ENCODE measurements around the gene ZNF511.

ZNF511 gene

DNA sequence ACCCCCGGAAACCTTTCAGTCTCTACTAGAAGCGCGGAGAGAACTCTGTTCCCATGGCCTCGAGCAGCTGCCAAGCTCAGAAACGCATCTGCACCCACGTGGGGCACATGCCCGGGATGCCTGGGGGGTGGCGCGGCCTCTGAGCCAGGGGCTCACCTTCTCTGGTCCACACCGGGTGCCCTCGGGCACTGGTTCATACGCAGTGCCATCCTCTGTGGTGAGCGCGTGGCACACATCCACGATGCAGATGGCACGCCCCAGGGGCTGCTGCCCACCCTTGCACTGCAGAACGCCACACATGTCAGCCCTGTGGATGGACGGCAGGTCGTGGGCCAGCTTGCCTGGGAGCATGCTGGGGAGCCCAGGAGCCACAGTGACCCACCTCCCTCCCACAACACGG lies 38.5 kb upstream of the ZNF511 start:
- H3K9ac ChIP-seq (ENCODE audit: low read length): no peak overlapping the region
- no peaks in the 10 kb centered on the region for H3K9me2 ChIP-seq (ENCODE audit: low read depth, low read length)
- no peak overlapping the region for H3K4me2 ChIP-seq (ENCODE audit: low read length)
- H4K20me1 ChIP-seq (ENCODE audit: insufficient read depth, low read length): no peaks in the 10 kb centered on the region
- H3F3A ChIP-seq (ENCODE audit: insufficient read depth, low read length): no peaks in the 10 kb centered on the region
- no peaks in the 10 kb centered on the region for H3K9me3 ChIP-seq (ENCODE audit: low read length)
- TF ChIP-seq, protein P1, sequence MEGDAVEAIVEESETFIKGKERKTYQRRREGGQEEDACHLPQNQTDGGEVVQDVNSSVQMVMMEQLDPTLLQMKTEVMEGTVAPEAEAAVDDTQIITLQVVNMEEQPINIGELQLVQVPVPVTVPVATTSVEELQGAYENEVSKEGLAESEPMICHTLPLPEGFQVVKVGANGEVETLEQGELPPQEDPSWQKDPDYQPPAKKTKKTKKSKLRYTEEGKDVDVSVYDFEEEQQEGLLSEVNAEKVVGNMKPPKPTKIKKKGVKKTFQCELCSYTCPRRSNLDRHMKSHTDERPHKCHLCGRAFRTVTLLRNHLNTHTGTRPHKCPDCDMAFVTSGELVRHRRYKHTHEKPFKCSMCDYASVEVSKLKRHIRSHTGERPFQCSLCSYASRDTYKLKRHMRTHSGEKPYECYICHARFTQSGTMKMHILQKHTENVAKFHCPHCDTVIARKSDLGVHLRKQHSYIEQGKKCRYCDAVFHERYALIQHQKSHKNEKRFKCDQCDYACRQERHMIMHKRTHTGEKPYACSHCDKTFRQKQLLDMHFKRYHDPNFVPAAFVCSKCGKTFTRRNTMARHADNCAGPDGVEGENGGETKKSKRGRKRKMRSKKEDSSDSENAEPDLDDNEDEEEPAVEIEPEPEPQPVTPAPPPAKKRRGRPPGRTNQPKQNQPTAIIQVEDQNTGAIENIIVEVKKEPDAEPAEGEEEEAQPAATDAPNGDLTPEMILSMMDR (IDR thresholded peaks at IDR 0.05; ENCODE audit: low read length): no peak
- TF ChIP-seq EZH2 (IDR thresholded peaks at IDR 0.05; ENCODE audit: borderline replicate concordance, low read length): no peak
- H2AFZ ChIP-seq (ENCODE audit: low read length): no peak overlapping the region
- H3K27me3 ChIP-seq (ENCODE audit: insufficient read depth, low read length): no peaks in the 10 kb centered on the region
- no peaks in the 10 kb centered on the region for H3K79me2 ChIP-seq (ENCODE audit: insufficient read depth, low read length)
- H3K4me1 ChIP-seq (ENCODE audit: insufficient read depth, low read length, severe bottlenecking): peaks cover 3% of the 10 kb centered on the region
- no peak overlapping the region for H3K27ac ChIP-seq (ENCODE audit: low read depth, low read length, poor library complexity, severe bottlenecking)
- H3K36me3 ChIP-seq (ENCODE audit: insufficient read depth, low read length): no peaks in the 10 kb centered on the region
- no peak overlapping the region for H3K4me3 ChIP-seq (ENCODE audit: low read depth, low read length, poor library complexity, severe bottlenecking)

DNA sequence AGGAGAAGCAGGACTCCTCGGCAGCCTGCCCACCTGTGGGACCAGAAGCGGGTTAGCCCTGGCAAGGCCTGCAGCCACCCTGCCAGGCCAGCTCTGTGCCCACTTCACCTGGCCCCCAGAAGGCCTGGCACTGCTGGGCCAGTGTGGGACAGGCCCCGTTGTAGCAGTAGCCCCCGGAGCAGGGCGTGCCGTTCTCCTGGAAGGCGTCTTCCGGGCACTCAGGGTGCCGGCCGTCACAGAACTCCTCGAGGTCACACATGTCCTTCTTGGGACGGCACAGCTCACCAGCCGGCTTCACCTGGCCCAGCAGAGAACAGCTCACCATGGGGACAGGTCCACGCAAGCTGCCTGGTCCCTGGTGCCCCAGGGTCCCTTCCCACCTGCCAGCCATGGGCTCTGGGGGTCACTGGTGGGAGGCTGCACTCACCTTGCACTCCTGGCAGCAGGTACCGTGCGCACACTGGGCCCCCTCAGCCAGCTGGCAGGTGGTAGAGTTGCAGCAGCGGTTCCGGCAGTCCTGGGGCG lies 37.9 kb upstream of the ZNF511 start:
- TF ChIP-seq EZH2 (IDR thresholded peaks at IDR 0.05; ENCODE audit: borderline replicate concordance, low read length): no peak
- TF ChIP-seq, protein P1 (IDR thresholded peaks at IDR 0.05; ENCODE audit: low read length): no peak
- H3K79me2 ChIP-seq (ENCODE audit: insufficient read depth, low read length): no peaks in the 10 kb centered on the region
- peaks cover 5% of the 10 kb centered on the region for H3K4me1 ChIP-seq (ENCODE audit: insufficient read depth, low read length, severe bottlenecking)
- H3K9ac ChIP-seq (ENCODE audit: low read length): no peak overlapping the region
- no peaks in the 10 kb centered on the region for H3K27me3 ChIP-seq (ENCODE audit: insufficient read depth, low read length)
- no peaks in the 10 kb centered on the region for H3F3A ChIP-seq (ENCODE audit: insufficient read depth, low read length)
- H2AFZ ChIP-seq (ENCODE audit: low read length): no peak overlapping the region
- no peaks in the 10 kb centered on the region for H4K20me1 ChIP-seq (ENCODE audit: insufficient read depth, low read length)
- H3K9me2 ChIP-seq (ENCODE audit: low read depth, low read length): no peaks in the 10 kb centered on the region
- H3K36me3 ChIP-seq (ENCODE audit: insufficient read depth, low read length): no peaks in the 10 kb centered on the region
- H3K4me3 ChIP-seq (ENCODE audit: low read depth, low read length, poor library complexity, severe bottlenecking): no peak overlapping the region
- H3K27ac ChIP-seq (ENCODE audit: low read depth, low read length, poor library complexity, severe bottlenecking): no peak overlapping the region
- no peaks in the 10 kb centered on the region for H3K9me3 ChIP-seq (ENCODE audit: low read length)
- H3K4me2 ChIP-seq (ENCODE audit: low read length): no peak overlapping the region

DNA sequence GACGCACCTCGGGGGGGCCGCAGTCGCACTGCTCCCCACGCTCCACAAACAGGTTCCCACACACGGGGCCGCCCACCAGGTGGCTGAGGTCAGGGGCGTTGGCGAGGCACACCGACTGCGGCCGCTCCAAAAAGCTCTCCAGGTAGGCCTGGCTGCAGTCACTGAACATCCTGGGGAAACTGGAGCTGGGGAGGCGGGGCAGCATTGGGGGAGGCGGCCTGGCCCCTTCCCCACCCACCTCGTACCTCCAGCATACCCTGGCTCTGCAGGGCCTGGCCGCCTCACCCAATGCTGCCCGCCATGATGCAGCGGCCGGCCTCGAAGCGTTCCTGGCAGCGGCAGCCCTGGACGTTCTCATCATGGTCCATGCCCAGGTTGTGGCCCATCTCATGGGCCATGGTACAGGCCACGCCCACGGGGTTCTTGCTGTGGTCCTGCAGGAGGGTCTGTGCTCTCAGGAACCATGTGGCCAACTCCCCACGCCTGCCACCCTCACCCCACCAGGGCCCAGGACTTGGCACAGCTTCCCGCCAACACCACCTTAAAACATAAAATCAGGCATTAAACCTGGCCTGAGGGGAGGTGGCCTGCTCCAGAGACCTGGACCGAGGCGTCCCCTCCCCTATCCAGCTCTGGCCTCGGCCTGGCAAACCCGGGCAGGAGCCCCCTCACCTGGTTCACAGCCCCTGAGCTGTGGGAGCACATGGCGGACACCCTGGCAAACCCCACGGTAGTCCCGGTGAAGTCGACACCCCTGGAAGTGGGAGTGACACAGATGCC lies 37.0 kb upstream of the ZNF511 start:
- Histone ChIP-seq H3K4me2 (ENCODE audit: low read length) (no peak overlapping the region), H3K79me2 (ENCODE audit: insufficient read depth, low read length) (no peaks in the 10 kb centered on the region), H3F3A (ENCODE audit: insufficient read depth, low read length) (no peaks in the 10 kb centered on the region), H4K20me1 (ENCODE audit: insufficient read depth, low read length) (no peaks in the 10 kb centered on the region), H3K9ac (ENCODE audit: low read length) (no peak overlapping the region), H3K4me1 (ENCODE audit: insufficient read depth, low read length, severe bottlenecking) (peaks cover 5% of the 10 kb centered on the region), H3K27ac (ENCODE audit: low read depth, low read length, poor library complexity, severe bottlenecking) (no peak overlapping the region), H3K4me3 (ENCODE audit: low read depth, low read length, poor library complexity, severe bottlenecking) (no peak overlapping the region), H3K36me3 (ENCODE audit: insufficient read depth, low read length) (no peaks in the 10 kb centered on the region), H3K9me2 (ENCODE audit: low read depth, low read length) (no peaks in the 10 kb centered on the region), H2AFZ (ENCODE audit: low read length) (no peak overlapping the region), H3K9me3 (ENCODE audit: low read length) (no peaks in the 10 kb centered on the region), H3K27me3 (ENCODE audit: insufficient read depth, low read length) (no peaks in the 10 kb centered on the region)
- no peak for TF ChIP-seq EZH2 (IDR thresholded peaks at IDR 0.05; ENCODE audit: borderline replicate concordance, low read length)
- TF ChIP-seq, protein P1 (IDR thresholded peaks at IDR 0.05; ENCODE audit: low read length): no peak

Data from OCI-LY1 (cell line).